HEK293 (cell line): ENCODE data around the gene PHF12.

Experiments used
- CTCF ChIA-PET: fragments of 350-600 bp; formaldehyde crosslinking; extraction: SDS; loops from one replicate; lab custom pipeline; 2021; ENCODE audit warnings: antibody characterized with exemption; lab: Yijun Ruan, JAX
- POLR2A ChIA-PET: fragments of 300-600 bp; formaldehyde crosslinking; extraction: SDS; loops from one replicate; lab custom pipeline; 2020; ENCODE audit warnings: antibody characterized with exemption, inconsistent platforms; lab: Yijun Ruan, JAX
- H3K27ac ChIP-seq: fragments of 200-500 bp; sonication (Bioruptor generic); 2 replicates; pipeline ENCODE4 v1.5.1; 2014; ENCODE audit warnings: low read depth, low read length, control low read depth, inconsistent platforms; ENCODE audit errors: extremely low read depth
- H3K36me3 ChIP-seq, 2 experiments: fragments of 200-500 bp in 1 of 2; sonication (Bioruptor generic) in 1 of 2; 1 replicate in 1 of 2; 2 replicates in 1 of 2; pipeline ENCODE4 v1.5.1; 2014 to 2017; ENCODE audit warnings: inconsistent platforms in 2 of 2, low read length in 2 of 2; ENCODE audit not compliant: control insufficient read depth in 2 of 2, insufficient read depth in 1 of 2
- H3K4me1 ChIP-seq: fragments of 200-500 bp; sonication (Bioruptor generic); 2 replicates; pipeline ENCODE4 v1.5.1; 2014; ENCODE audit warnings: mild to moderate bottlenecking, low read length, inconsistent platforms; ENCODE audit not compliant: control insufficient read depth, insufficient read depth
- H3K4me3 ChIP-seq: 2 replicates; pipeline ENCODE4 v1.5.1; 2011; ENCODE audit warnings: low read depth, mild to moderate bottlenecking, control low read depth, low read length, moderate library complexity
- H3K9me3 ChIP-seq: fragments of 200-500 bp; sonication (Bioruptor generic); 2 replicates; pipeline ENCODE4 v1.5.1; 2014; ENCODE audit warnings: low read depth, low read length, inconsistent platforms; ENCODE audit not compliant: control insufficient read depth, insufficient read depth
- HOXA7 ChIP-seq: sonication (generic); formaldehyde crosslinking; IDR thresholded peaks from 2 replicates; pipeline ENCODE4 v1.8.1; 2022; ENCODE audit warnings: missing genetic modification reagents, borderline replicate concordance
- KLF10 ChIP-seq: fragments of 450-650 bp; IDR thresholded peaks from 2 replicates; pipeline ENCODE4 v1.5.1; 2018; ENCODE audit warnings: missing biosample characterization, mild to moderate bottlenecking, missing genetic modification characterization
- ZNF157 ChIP-seq: fragments of 450-650 bp; formaldehyde crosslinking; IDR thresholded peaks from 2 replicates; pipeline ENCODE4 v1.5.1; 2016; ENCODE audit warnings: missing biosample characterization, missing genetic modification characterization
- ZNF184 ChIP-seq: fragments of 450-650 bp; IDR thresholded peaks from 2 replicates; pipeline ENCODE4 v1.5.1; 2018; ENCODE audit warnings: missing biosample characterization, mild to moderate bottlenecking, missing genetic modification characterization
- ZNF24 ChIP-seq: fragments of 450-650 bp; formaldehyde crosslinking; IDR thresholded peaks from 2 replicates; pipeline ENCODE4 v1.5.1; 2016; ENCODE audit warnings: missing biosample characterization, missing genetic modification characterization
- ZNF324 ChIP-seq: fragments of 450-650 bp; formaldehyde crosslinking; IDR thresholded peaks from 2 replicates; pipeline ENCODE4 v1.5.1; 2016; ENCODE audit warnings: missing biosample characterization, missing genetic modification characterization
- ZNF404 ChIP-seq: fragments of 450-650 bp; formaldehyde crosslinking; IDR thresholded peaks from 2 replicates; pipeline ENCODE4 v1.5.1; 2017; ENCODE audit warnings: missing biosample characterization, missing genetic modification characterization
- ZNF830 ChIP-seq: fragments of 450-650 bp; IDR thresholded peaks from 2 replicates; pipeline ENCODE4 v1.5.0; 2018; ENCODE audit warnings: missing biosample characterization, missing genetic modification characterization, low read depth, mild to moderate bottlenecking, moderate library complexity
- ZSCAN23 ChIP-seq: fragments of 450-650 bp; formaldehyde crosslinking; IDR thresholded peaks from 2 replicates; pipeline ENCODE4 v1.5.1; 2016; ENCODE audit warnings: missing biosample characterization, missing genetic modification characterization
- TF ChIP-seq, protein P1 (sequence below): fragments of 450-650 bp; formaldehyde crosslinking; IDR thresholded peaks from 2 replicates; pipeline ENCODE4 v1.5.1; 2016; ENCODE audit warnings: missing biosample characterization, missing genetic modification characterization
- TF ChIP-seq, protein P2 (sequence below): fragments of 450-650 bp; formaldehyde crosslinking; IDR thresholded peaks from 2 replicates; pipeline ENCODE4 v1.5.1; 2016; ENCODE audit warnings: missing biosample characterization, missing genetic modification characterization, low read depth
- TF ChIP-seq, protein P3 (sequence below): fragments of 450-650 bp; formaldehyde crosslinking; IDR thresholded peaks from 2 replicates; pipeline ENCODE4 v1.5.1; 2016; ENCODE audit warnings: missing biosample characterization, missing genetic modification characterization, borderline replicate concordance
- TF ChIP-seq, protein P4 (sequence below): fragments of 450-650 bp; formaldehyde crosslinking; conservative IDR thresholded peaks from 2 replicates; pipeline ENCODE4 v1.5.1; 2016; ENCODE audit warnings: low read depth, missing biosample characterization, missing genetic modification characterization
- TF ChIP-seq, protein P5 (sequence below): fragments of 450-650 bp; formaldehyde crosslinking; IDR thresholded peaks from 2 replicates; pipeline ENCODE4 v1.5.1; 2017; ENCODE audit warnings: missing biosample characterization, missing genetic modification characterization

The PHF12 gene

DNA sequence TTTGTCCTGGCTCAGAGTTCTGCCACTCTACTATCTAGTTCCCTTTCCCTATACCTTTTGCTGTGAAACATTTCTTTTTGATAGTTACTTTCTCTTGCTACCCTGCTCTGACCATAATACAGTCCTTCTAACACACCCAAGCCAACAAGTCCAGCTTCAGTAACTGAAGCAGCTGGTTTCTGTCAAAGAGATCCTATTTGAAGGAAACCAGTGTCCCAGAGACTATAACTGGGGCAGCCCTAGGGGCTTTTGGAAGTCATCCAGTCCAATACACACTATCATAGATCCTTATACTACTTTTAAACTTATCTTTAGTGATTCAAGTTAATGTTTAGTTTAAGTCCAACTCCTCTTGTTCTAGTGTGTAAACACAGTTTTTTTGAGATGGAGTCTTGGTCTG lies 31.1 kb downstream of the PHF12 start:
- ChIA-PET POLR2A (no interaction called here), CTCF (interaction anchor here (0.6 to 1.0 kb wide), 5 partner anchors 9 to 197 kb away, joined by 3 read pairs; no protein-coding TSS in a partner anchor)
- Histone ChIP-seq H3K36me3 (peaks cover 89 to 96% of the 10 kb centered on the region in 2 experiments), H3K9me3 (no peaks in the 10 kb centered on the region), H3K4me1 (no peaks in the 10 kb centered on the region), H3K4me3 (no peak overlapping the region), H3K27ac (no peak overlapping the region)
- TF ChIP-seq, protein P1, sequence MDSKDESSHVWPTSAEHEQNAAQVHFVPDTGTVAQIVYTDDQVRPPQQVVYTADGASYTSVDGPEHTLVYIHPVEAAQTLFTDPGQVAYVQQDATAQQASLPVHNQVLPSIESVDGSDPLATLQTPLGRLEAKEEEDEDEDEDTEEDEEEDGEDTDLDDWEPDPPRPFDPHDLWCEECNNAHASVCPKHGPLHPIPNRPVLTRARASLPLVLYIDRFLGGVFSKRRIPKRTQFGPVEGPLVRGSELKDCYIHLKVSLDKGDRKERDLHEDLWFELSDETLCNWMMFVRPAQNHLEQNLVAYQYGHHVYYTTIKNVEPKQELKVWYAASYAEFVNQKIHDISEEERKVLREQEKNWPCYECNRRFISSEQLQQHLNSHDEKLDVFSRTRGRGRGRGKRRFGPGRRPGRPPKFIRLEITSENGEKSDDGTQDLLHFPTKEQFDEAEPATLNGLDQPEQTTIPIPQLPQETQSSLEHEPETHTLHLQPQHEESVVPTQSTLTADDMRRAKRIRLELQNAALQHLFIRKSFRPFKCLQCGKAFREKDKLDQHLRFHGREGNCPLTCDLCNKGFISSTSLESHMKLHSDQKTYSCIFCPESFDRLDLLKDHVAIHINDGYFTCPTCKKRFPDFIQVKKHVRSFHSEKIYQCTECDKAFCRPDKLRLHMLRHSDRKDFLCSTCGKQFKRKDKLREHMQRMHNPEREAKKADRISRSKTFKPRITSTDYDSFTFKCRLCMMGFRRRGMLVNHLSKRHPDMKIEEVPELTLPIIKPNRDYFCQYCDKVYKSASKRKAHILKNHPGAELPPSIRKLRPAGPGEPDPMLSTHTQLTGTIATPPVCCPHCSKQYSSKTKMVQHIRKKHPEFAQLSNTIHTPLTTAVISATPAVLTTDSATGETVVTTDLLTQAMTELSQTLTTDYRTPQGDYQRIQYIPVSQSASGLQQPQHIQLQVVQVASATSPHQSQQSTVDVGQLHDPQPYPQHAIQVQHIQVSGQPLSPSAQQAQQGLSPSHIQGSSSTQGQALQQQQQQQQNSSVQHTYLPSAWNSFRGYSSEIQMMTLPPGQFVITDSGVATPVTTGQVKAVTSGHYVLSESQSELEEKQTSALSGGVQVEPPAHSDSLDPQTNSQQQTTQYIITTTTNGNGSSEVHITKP, result no peak
- TF ChIP-seq ZSCAN23 (no peak), HOXA7 (CRISPR knock-in tag) (no peak), ZNF830 (tag by site-specific recombination) (no peak)
- TF ChIP-seq, protein P2, sequence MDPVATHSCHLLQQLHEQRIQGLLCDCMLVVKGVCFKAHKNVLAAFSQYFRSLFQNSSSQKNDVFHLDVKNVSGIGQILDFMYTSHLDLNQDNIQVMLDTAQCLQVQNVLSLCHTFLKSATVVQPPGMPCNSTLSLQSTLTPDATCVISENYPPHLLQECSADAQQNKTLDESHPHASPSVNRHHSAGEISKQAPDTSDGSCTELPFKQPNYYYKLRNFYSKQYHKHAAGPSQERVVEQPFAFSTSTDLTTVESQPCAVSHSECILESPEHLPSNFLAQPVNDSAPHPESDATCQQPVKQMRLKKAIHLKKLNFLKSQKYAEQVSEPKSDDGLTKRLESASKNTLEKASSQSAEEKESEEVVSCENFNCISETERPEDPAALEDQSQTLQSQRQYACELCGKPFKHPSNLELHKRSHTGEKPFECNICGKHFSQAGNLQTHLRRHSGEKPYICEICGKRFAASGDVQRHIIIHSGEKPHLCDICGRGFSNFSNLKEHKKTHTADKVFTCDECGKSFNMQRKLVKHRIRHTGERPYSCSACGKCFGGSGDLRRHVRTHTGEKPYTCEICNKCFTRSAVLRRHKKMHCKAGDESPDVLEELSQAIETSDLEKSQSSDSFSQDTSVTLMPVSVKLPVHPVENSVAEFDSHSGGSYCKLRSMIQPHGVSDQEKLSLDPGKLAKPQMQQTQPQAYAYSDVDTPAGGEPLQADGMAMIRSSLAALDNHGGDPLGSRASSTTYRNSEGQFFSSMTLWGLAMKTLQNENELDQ (tag by site-specific recombination), result no peak

DNA sequence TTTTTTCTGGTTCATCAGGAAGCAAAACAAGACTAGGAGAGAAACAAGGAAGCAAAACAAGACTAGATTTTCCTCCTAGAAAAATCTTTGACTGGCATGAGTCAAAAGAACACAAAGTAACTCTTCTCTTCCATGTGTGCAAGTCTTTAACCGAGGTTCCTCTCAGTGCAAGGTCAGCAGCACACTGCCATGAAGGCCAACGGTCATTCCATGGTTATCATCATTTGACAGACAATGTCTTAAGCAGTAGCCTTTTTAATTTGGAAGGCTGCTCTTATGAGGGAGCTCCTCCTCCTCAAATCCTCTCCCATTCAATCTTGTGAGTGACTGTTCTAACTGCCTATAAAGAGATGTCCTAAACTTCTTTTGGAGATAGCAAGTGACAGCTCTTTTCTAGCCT lies 33.0 kb downstream of the PHF12 start:
- CTCF ChIA-PET, result interaction anchor here (0.7 to 2.8 kb wide), 11 partner anchors 10 to 202 kb away, joined by 3 to 23 read pairs (median 5); partner anchors contain the start of gene TLCD1
- Histone ChIP-seq H3K4me1 (no peaks in the 10 kb centered on the region), H3K36me3 (peaks cover 89 to 96% of the 10 kb centered on the region in 2 experiments), H3K27ac (no peak overlapping the region), H3K4me3 (no peak overlapping the region), H3K9me3 (no peaks in the 10 kb centered on the region)
- POLR2A ChIA-PET, result interaction anchor here (0.6 to 1.9 kb wide), 2 partner anchors 35 to 156 kb away, joined by 3 to 4 read pairs; no protein-coding TSS in a partner anchor
- TF ChIP-seq, protein P3, sequence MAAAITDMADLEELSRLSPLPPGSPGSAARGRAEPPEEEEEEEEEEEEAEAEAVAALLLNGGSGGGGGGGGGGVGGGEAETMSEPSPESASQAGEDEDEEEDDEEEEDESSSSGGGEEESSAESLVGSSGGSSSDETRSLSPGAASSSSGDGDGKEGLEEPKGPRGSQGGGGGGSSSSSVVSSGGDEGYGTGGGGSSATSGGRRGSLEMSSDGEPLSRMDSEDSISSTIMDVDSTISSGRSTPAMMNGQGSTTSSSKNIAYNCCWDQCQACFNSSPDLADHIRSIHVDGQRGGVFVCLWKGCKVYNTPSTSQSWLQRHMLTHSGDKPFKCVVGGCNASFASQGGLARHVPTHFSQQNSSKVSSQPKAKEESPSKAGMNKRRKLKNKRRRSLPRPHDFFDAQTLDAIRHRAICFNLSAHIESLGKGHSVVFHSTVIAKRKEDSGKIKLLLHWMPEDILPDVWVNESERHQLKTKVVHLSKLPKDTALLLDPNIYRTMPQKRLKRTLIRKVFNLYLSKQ (tag by site-specific recombination), result no peak
- TF ChIP-seq ZNF24 (no peak), ZNF184 (tag by site-specific recombination) (no peak), KLF10 (no peak), ZNF830 (tag by site-specific recombination) (no peak), ZNF404 (no peak), ZNF324 (tag by site-specific recombination) (no peak), ZNF157 (tag by site-specific recombination) (no peak)
- TF ChIP-seq, protein P4, sequence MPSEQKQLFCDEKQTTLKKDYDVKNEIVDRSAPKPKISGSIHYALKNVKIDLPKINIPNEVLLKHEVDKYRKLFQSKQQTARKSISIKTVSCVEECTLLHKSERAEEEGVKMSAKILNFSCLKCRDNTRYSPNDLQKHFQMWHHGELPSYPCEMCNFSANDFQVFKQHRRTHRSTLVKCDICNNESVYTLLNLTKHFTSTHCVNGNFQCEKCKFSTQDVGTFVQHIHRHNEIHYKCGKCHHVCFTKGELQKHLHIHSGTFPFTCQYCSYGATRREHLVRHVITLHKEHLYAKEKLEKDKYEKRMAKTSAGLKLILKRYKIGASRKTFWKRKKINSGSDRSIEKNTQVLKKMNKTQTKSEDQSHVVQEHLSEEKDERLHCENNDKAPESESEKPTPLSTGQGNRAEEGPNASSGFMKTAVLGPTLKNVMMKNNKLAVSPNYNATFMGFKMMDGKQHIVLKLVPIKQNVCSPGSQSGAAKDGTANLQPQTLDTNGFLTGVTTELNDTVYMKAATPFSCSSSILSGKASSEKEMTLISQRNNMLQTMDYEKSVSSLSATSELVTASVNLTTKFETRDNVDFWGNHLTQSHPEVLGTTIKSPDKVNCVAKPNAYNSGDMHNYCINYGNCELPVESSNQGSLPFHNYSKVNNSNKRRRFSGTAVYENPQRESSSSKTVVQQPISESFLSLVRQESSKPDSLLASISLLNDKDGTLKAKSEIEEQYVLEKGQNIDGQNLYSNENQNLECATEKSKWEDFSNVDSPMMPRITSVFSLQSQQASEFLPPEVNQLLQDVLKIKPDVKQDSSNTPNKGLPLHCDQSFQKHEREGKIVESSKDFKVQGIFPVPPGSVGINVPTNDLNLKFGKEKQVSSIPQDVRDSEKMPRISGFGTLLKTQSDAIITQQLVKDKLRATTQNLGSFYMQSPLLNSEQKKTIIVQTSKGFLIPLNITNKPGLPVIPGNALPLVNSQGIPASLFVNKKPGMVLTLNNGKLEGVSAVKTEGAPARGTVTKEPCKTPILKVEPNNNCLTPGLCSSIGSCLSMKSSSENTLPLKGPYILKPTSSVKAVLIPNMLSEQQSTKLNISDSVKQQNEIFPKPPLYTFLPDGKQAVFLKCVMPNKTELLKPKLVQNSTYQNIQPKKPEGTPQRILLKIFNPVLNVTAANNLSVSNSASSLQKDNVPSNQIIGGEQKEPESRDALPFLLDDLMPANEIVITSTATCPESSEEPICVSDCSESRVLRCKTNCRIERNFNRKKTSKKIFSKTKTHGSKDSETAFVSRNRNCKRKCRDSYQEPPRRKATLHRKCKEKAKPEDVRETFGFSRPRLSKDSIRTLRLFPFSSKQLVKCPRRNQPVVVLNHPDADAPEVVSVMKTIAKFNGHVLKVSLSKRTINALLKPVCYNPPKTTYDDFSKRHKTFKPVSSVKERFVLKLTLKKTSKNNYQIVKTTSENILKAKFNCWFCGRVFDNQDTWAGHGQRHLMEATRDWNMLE (tag by site-specific recombination), result no peak
- TF ChIP-seq, protein P5, sequence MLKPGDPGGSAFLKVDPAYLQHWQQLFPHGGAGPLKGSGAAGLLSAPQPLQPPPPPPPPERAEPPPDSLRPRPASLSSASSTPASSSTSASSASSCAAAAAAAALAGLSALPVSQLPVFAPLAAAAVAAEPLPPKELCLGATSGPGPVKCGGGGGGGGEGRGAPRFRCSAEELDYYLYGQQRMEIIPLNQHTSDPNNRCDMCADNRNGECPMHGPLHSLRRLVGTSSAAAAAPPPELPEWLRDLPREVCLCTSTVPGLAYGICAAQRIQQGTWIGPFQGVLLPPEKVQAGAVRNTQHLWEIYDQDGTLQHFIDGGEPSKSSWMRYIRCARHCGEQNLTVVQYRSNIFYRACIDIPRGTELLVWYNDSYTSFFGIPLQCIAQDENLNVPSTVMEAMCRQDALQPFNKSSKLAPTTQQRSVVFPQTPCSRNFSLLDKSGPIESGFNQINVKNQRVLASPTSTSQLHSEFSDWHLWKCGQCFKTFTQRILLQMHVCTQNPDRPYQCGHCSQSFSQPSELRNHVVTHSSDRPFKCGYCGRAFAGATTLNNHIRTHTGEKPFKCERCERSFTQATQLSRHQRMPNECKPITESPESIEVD, result no peak
